OCI-LY7 (cell line): Measurements from ENCODE around the gene TLR9.

Experiments
- CTCF ChIP-seq: fragments of 200-600 bp; sonication (generic); conservative IDR thresholded peaks from 2 replicates; pipeline ENCODE4 v1.5.1; 2014; ENCODE audit warnings: mild to moderate bottlenecking, antibody characterized with exemption, low read length, moderate library complexity, mixed read lengths
- EZH2phosphoT487 ChIP-seq: fragments of 200-600 bp; sonication (generic); IDR thresholded peaks from 2 replicates; pipeline ENCODE4 v1.6.1; 2018; ENCODE audit warnings: low read depth, borderline replicate concordance, mild to moderate bottlenecking, mixed run types, antibody characterized with exemption, low read length, moderate library complexity, mixed read lengths

- TF ChIP-seq CTCF (no peak), EZH2phosphoT487 (no peak)
These were observed 40.8 kb downstream of the TLR9 start for GRCh38 chr3:52184690-52185089.
